Upper lobe of left lung (tissue), 6 donors: ENCODE results near the gene ARHGEF1. TPM values are rescaled to one million over a fixed set of nuclear protein-coding genes. Genes with fewer than 3 reads are reported as not detected.

Experiments used
- ATAC-seq, 2 donors: fragments of 200-7000 bp; cut with Tn5 transposase; one replicate each; pipeline ENCODE4 v1.9.1; 2022; ENCODE audit warnings: mild to moderate bottlenecking in 2 of 2, moderate library complexity in 2 of 2; ENCODE audit not compliant: low FRiP score in 2 of 2
- DNase-seq, 2 donors: peaks; one replicate each; pipeline ENCODE4 v3.0.0-alpha.2; 2019 to 2020
- H3K27ac ChIP-seq, 4 donors: fragments of 200-600 bp; sonication (generic); one replicate each; pipeline ENCODE4 v1.5.1; 2016 to 2019
- H3K27me3 ChIP-seq, 4 donors: fragments of 200-600 bp; sonication (generic); one replicate each; pipeline ENCODE4 v1.5.1; 2017 to 2019
- H3K36me3 ChIP-seq, 4 donors: fragments of 200-600 bp; sonication (generic); one replicate each; pipeline ENCODE4 v1.5.1; 2016 to 2019
- H3K4me1 ChIP-seq, 4 donors: fragments of 200-600 bp; sonication (generic); one replicate each; pipeline ENCODE4 v1.5.1; 2018 to 2019
- H3K4me3 ChIP-seq, 4 donors: fragments of 200-600 bp; sonication (generic); one replicate each; pipeline ENCODE4 v1.5.1; 2017 to 2019; ENCODE audit warnings: mild to moderate bottlenecking in 2 of 4, moderate library complexity in 1 of 4
- H3K9me3 ChIP-seq, 4 donors: fragments of 200-600 bp; sonication (generic); one replicate each; pipeline ENCODE4 v1.5.1; 2018 to 2019
- CTCF ChIP-seq, 6 experiments: fragments of 450-650 bp in 4 of 6; fragments of 200-600 bp in 2 of 6; sonication (generic) in 2 of 6; IDR thresholded peaks; one replicate each; pipeline ENCODE4 v1.5.1; 2016 to 2019; ENCODE audit warnings: antibody characterized with exemption in 6 of 6
- EP300 ChIP-seq, 4 donors: sonication (generic); formaldehyde crosslinking; IDR thresholded peaks; one replicate each; pipeline ENCODE4 v1.5.1; 2017; ENCODE audit warnings: antibody characterized with exemption in 4 of 4, control low read depth in 2 of 4
- POLR2A ChIP-seq, 4 donors: fragments of 450-650 bp; IDR thresholded peaks; one replicate each; pipeline ENCODE4 v1.5.1; 2016 to 2017; ENCODE audit warnings: antibody characterized with exemption in 4 of 4, mild to moderate bottlenecking in 2 of 4
- POLR2AphosphoS5 ChIP-seq, 2 donors: sonication (generic); formaldehyde crosslinking; IDR thresholded peaks; one replicate each; pipeline ENCODE4 v1.5.1; 2017; ENCODE audit warnings: antibody characterized with exemption in 2 of 2
- WGBS, 2 donors: methylation state at CpG; one replicate each; pipeline ENCODE4 v1.1.5; 2017 to 2018; 5-methylcytosine and 5-hydroxymethylcytosine counted together
- total RNA-seq, 6 donors: library from RNA; depleted of rRNA in 4 of 6; stranded (reverse); fragments of >200 nt in 4 of 6; gene quantifications; one replicate each; pipeline versions ENCODE4 v1.1.0 to v1.2.1, GENCODE V29; 2016 to 2021
- donor health status: DM: no; HTN: no; CAD: no; lungs with moderate emphysema.
- donor health status: DM: no; HTN: yes; CAD: no; lungs with severe emphysema.

Gene ARHGEF1
- total RNA-seq, 6 donors from 2014 or later = 115 to 731 (median 233) TPM

GRCh38 chr19:41941410-41942202, 58.6 kb downstream of the ARHGEF1 start:
- H3K4me3 ChIP-seq = no peak overlapping the region

GRCh38 chr19:41944336-41944735, 61.4 kb downstream of the ARHGEF1 start:
- H3K9me3 ChIP-seq = no peaks in the 10 kb centered on the region
- TF ChIP-seq CTCF (IDR thresholded peaks at IDR 0.05) (no peak), EP300 (IDR thresholded peaks at IDR 0.05) (no peak), POLR2AphosphoS5 (IDR thresholded peaks at IDR 0.05) (no peak), POLR2A (IDR thresholded peaks at IDR 0.05) (no peak)
- H3K27ac ChIP-seq = peak overlapping the region in 1 of 4 donors; percentile 21
- 42 to 64% methylated on average over 2 of the region's 2 CpGs for WGBS, 2 donors
- H3K4me1 ChIP-seq = peaks cover 6 to 16% (median 16%) of the 10 kb centered on the region in 4 donors
- ATAC-seq (no peak), DNase-seq (no peak)
- H3K27me3 ChIP-seq = peaks cover 0 to 18% (median 11%) of the 10 kb centered on the region in 4 donors
- H3K36me3 ChIP-seq = no peaks in the 10 kb centered on the region
- no peak overlapping the region for H3K4me3 ChIP-seq

More at GRCh38 chr19:41941410-41942202, 58.6 kb downstream of the ARHGEF1 start:
- H3K36me3 ChIP-seq = no peaks in the 10 kb centered on the region
- peaks cover 6 to 16% (median 16%) of the 10 kb centered on the region in 4 donors for H3K4me1 ChIP-seq
- TF ChIP-seq EP300 (IDR thresholded peaks at IDR 0.05) (no peak), POLR2A (IDR thresholded peaks at IDR 0.05) (no peak)
- WGBS, 2 donors = 84 to 90% methylated on average over 9 of the region's 9 CpGs
- no peaks in the 10 kb centered on the region for H3K9me3 ChIP-seq
- DNase-seq = no peak
- no peak for ATAC-seq
- peaks cover 0 to 18% (median 11%) of the 10 kb centered on the region in 4 donors for H3K27me3 ChIP-seq
- H3K27ac ChIP-seq = no peak overlapping the region

GRCh38 chr19:41945135-41945766, 62.3 kb downstream of the ARHGEF1 start:
- DNase-seq (peak in 1 of 2 donors; percentile 61), ATAC-seq (peak; percentile 15 to 18)
- peaks cover 0 to 12% (median 7%) of the 10 kb centered on the region in 4 donors for H3K27me3 ChIP-seq
- TF ChIP-seq EP300 (IDR thresholded peaks at IDR 0.05) (no peak), CTCF (IDR thresholded peaks at IDR 0.05) (no peak), POLR2A (IDR thresholded peaks at IDR 0.05) (no peak), POLR2AphosphoS5 (IDR thresholded peaks at IDR 0.05) (peak in 1 of 2 donors; percentile 40)
- H3K4me1 ChIP-seq = peaks cover 1 to 10% (median 9%) of the 10 kb centered on the region in 4 donors
- H3K9me3 ChIP-seq = no peaks in the 10 kb centered on the region
- H3K4me3 ChIP-seq = no peak overlapping the region
- H3K27ac ChIP-seq = no peak overlapping the region
- no peaks in the 10 kb centered on the region for H3K36me3 ChIP-seq
- 50 to 66% methylated on average over 7 to 8 of the region's 8 CpGs for WGBS, 2 donors

GRCh38 chr19:41947091-41947490, 64.1 kb downstream of the ARHGEF1 start:
- 86 to 98% methylated on average over 3 of the region's 3 CpGs for WGBS, 2 donors
- TF ChIP-seq CTCF (IDR thresholded peaks at IDR 0.05) (no peak), POLR2A (IDR thresholded peaks at IDR 0.05) (no peak), POLR2AphosphoS5 (IDR thresholded peaks at IDR 0.05) (no peak), EP300 (IDR thresholded peaks at IDR 0.05) (no peak)
- no peaks in the 10 kb centered on the region for H3K36me3 ChIP-seq

GRCh38 chr19:41951686-41952172, 68.7 kb downstream of the ARHGEF1 start:
- no peaks in the 10 kb centered on the region for H3K4me1 ChIP-seq
- ATAC-seq = peak; percentile 81 to 92
- no peak overlapping the region for H3K27ac ChIP-seq
- 5 to 6% methylated on average over 9 to 12 of the region's 12 CpGs for WGBS, 2 donors
- DNase-seq = peak; percentile 68 to 75
- H3K36me3 ChIP-seq = peaks cover 0 to 21% (median 9%) of the 10 kb centered on the region in 4 donors
- no peaks in the 10 kb centered on the region for H3K27me3 ChIP-seq
- H3K4me3 ChIP-seq = no peak overlapping the region
- H3K9me3 ChIP-seq = no peaks in the 10 kb centered on the region
- TF ChIP-seq POLR2A (IDR thresholded peaks at IDR 0.05) (no peak), CTCF (IDR thresholded peaks at IDR 0.05) (peak; percentile 93 to 98 (median 96)), POLR2AphosphoS5 (IDR thresholded peaks at IDR 0.05) (no peak)

More at GRCh38 chr19:41947091-41947490, 64.1 kb downstream of the ARHGEF1 start:
- no peaks in the 10 kb centered on the region for H3K4me1 ChIP-seq
- DNase-seq (no peak), ATAC-seq (no peak)
- H3K27ac ChIP-seq = no peak overlapping the region
- H3K4me3 ChIP-seq = no peak overlapping the region
- H3K9me3 ChIP-seq = no peaks in the 10 kb centered on the region
- H3K27me3 ChIP-seq = no peaks in the 10 kb centered on the region
